Activated gamma-delta T cell treated with anti-CD3 and anti-CD28 coated beads, Interleukin-2, amount 50 U/mL, for 16 hours (primary cell): ENCODE data around the gene SYT8.

ENCODE experiments used
- DNase-seq: peaks from one replicate; pipeline ENCODE4 v3.0.0-alpha.2; 2020; ENCODE audit warnings: low read depth

Gene SYT8

GRCh38 chr11:1845561-1846452 is 11.0 kb downstream of the SYT8 start:
- DNase-seq, result no peak

- DNase-seq, result no peak
Measured at GRCh38 chr11:1846453-1846932, 11.7 kb downstream of the SYT8 start.

GRCh38 chr11:1847006-1847735 is 12.4 kb downstream of the SYT8 start:
- no peak for DNase-seq

GRCh38 chr11:1847926-1848639 is 13.3 kb downstream of the SYT8 start:
- no peak for DNase-seq

GRCh38 chr11:1848640-1849430 is 14.0 kb downstream of the SYT8 start:
- no peak for DNase-seq

- no peak for DNase-seq
Measured at GRCh38 chr11:1851468-1852180, 16.8 kb downstream of the SYT8 start.

GRCh38 chr11:1852271-1852876 is 17.6 kb downstream of the SYT8 start:
- no peak for DNase-seq

- peak; percentile 82 for DNase-seq
Measured at GRCh38 chr11:1852877-1853276, 18.1 kb downstream of the SYT8 start, which contains the start of gene LSP1. Gene LSP1 (plus strand): TSS chr11:1853084. CDS start chr11:1853145, 61 bp downstream.

GRCh38 chr11:1853376-1854131 is 18.8 kb downstream of the SYT8 start:
- DNase-seq, result no peak

GRCh38 chr11:1854132-1854948 is 19.6 kb downstream of the SYT8 start:
- no peak for DNase-seq

GRCh38 chr11:1854949-1855885 is 20.4 kb downstream of the SYT8 start:
- no peak for DNase-seq

GRCh38 chr11:1855886-1856265 is 21.1 kb downstream of the SYT8 start:
- no peak for DNase-seq

- DNase-seq, result no peak
Measured at GRCh38 chr11:1856306-1857005, 21.7 kb downstream of the SYT8 start.

GRCh38 chr11:1857064-1857463 is 22.3 kb downstream of the SYT8 start:
- no peak for DNase-seq

- DNase-seq, result no peak
Measured at GRCh38 chr11:1858154-1858553, 23.4 kb downstream of the SYT8 start.

- no peak for DNase-seq
Measured at GRCh38 chr11:1858576-1858975, 23.8 kb downstream of the SYT8 start.

- DNase-seq, result no peak
Measured at GRCh38 chr11:1859004-1859403, 24.2 kb downstream of the SYT8 start.
